Stimulated activated naive CD8-positive, alpha-beta T cell treated with anti-CD3 and anti-CD28 coated beads, Interleukin-15, Interleukin-2, amounts not matched to agents 100 ng/mL and 50 ng/mL, for 24 hours (primary cell): ENCODE results near the gene TASP1.
"Not testable (repeated sequence)": the region's sequence is repeated elsewhere in the genome, so short reads cannot be mapped to it uniquely, and the experiment has no call there.

Source experiments
- H3K27ac Mint-ChIP-seq: one replicate; pipeline ENCODE4 v1.8.0; 2021; ENCODE audit warnings: mild to moderate bottlenecking, mixed read lengths
- H3K27me3 Mint-ChIP-seq: one replicate; pipeline ENCODE4 v1.8.0; 2021; ENCODE audit warnings: mixed read lengths
- H3K36me3 Mint-ChIP-seq: one replicate; pipeline ENCODE4 v1.8.0; 2021; ENCODE audit warnings: low read depth, mixed read lengths
- H3K4me1 Mint-ChIP-seq: one replicate; pipeline ENCODE4 v1.8.0; 2021; ENCODE audit warnings: low read depth, mixed read lengths
- H3K4me3 Mint-ChIP-seq: one replicate; pipeline ENCODE4 v1.8.0; 2021; ENCODE audit warnings: mild to moderate bottlenecking, mixed read lengths
- H3K9me3 Mint-ChIP-seq: one replicate; pipeline ENCODE4 v1.8.0; 2021; ENCODE audit warnings: mixed read lengths

Gene TASP1

GRCh38 chr20:13515796-13516558, 122.8 kb downstream of the TASP1 start:
- Mint-ChIP-seq H3K4me3 (no peak overlapping the region), H3K4me1 (no peaks in the 10 kb centered on the region), H3K36me3 (peaks cover 51% of the 10 kb centered on the region), H3K9me3 (peaks cover 9% of the 10 kb centered on the region), H3K27ac (no peak overlapping the region), H3K27me3 (no peaks in the 10 kb centered on the region)

- Mint-ChIP-seq H3K4me1 (no peaks in the 10 kb centered on the region), H3K9me3 (peaks cover 15% of the 10 kb centered on the region), H3K27ac (no peak overlapping the region), H3K36me3 (peaks cover 54% of the 10 kb centered on the region), H3K4me3 (no peak overlapping the region), H3K27me3 (no peaks in the 10 kb centered on the region)
These were observed 123.4 kb downstream of the TASP1 start for GRCh38 chr20:13515291-13515690.

- Mint-ChIP-seq H3K4me3 (no peak overlapping the region), H3K27ac (no peak overlapping the region), H3K4me1 (no peaks in the 10 kb centered on the region), H3K9me3 (peaks cover 38% of the 10 kb centered on the region), H3K36me3 (peaks cover 72% of the 10 kb centered on the region), H3K27me3 (no peaks in the 10 kb centered on the region)
These were observed 127.8 kb downstream of the TASP1 start for GRCh38 chr20:13510837-13511488.

GRCh38 chr20:13507646-13508045, 131.1 kb downstream of the TASP1 start:
- Mint-ChIP-seq H3K36me3 (peaks cover 74% of the 10 kb centered on the region), H3K4me1 (no peaks in the 10 kb centered on the region), H3K27ac (no peak overlapping the region), H3K27me3 (no peaks in the 10 kb centered on the region), H3K4me3 (no peak overlapping the region), H3K9me3 (peaks cover 49% of the 10 kb centered on the region)

GRCh38 chr20:13501500-13501899, 137.2 kb downstream of the TASP1 start:
- H3K36me3 Mint-ChIP-seq: peaks cover 81% of the 10 kb centered on the region
- H3K27ac Mint-ChIP-seq: no peak overlapping the region
- H3K4me3 Mint-ChIP-seq: no peak overlapping the region
- H3K27me3 Mint-ChIP-seq: no peaks in the 10 kb centered on the region
- H3K9me3 Mint-ChIP-seq: peaks cover 39% of the 10 kb centered on the region
- H3K4me1 Mint-ChIP-seq: no peaks in the 10 kb centered on the region

- Mint-ChIP-seq H3K9me3 (peaks cover 7% of the 10 kb centered on the region), H3K36me3 (peaks cover 30% of the 10 kb centered on the region), H3K27ac (no peak overlapping the region), H3K27me3 (no peaks in the 10 kb centered on the region), H3K4me3 (no peak overlapping the region), H3K4me1 (no peaks in the 10 kb centered on the region)
These were observed 144.7 kb downstream of the TASP1 start for GRCh38 chr20:13494019-13494418.

GRCh38 chr20:13493143-13493542, 145.6 kb downstream of the TASP1 start:
- Mint-ChIP-seq H3K27me3 (no peaks in the 10 kb centered on the region), H3K27ac (no peak overlapping the region), H3K4me1 (no peaks in the 10 kb centered on the region), H3K9me3 (peaks cover 7% of the 10 kb centered on the region), H3K4me3 (no peak overlapping the region), H3K36me3 (peaks cover 22% of the 10 kb centered on the region)

GRCh38 chr20:13492001-13492481, 146.7 kb downstream of the TASP1 start:
- Mint-ChIP-seq H3K27me3 (no peaks in the 10 kb centered on the region), H3K4me3 (no peak overlapping the region), H3K4me1 (no peaks in the 10 kb centered on the region)

GRCh38 chr20:13487202-13487601, 151.5 kb downstream of the TASP1 start:
- Mint-ChIP-seq H3K27ac (no peak overlapping the region), H3K27me3 (no peaks in the 10 kb centered on the region), H3K4me3 (no peak overlapping the region), H3K9me3 (peaks cover 3% of the 10 kb centered on the region), H3K36me3 (peaks cover 22% of the 10 kb centered on the region), H3K4me1 (peaks cover 4% of the 10 kb centered on the region)

More at GRCh38 chr20:13492001-13492481, 146.7 kb downstream of the TASP1 start:
- H3K27ac Mint-ChIP-seq: no peak overlapping the region
- H3K36me3 Mint-ChIP-seq: peaks cover 12% of the 10 kb centered on the region
- H3K9me3 Mint-ChIP-seq: peaks cover 4% of the 10 kb centered on the region

GRCh38 chr20:13486694-13487093, 152.0 kb downstream of the TASP1 start:
- Mint-ChIP-seq H3K27ac (no peak overlapping the region), H3K4me3 (no peak overlapping the region), H3K4me1 (peaks cover 4% of the 10 kb centered on the region), H3K36me3 (peaks cover 24% of the 10 kb centered on the region), H3K27me3 (no peaks in the 10 kb centered on the region), H3K9me3 (peaks cover 6% of the 10 kb centered on the region)

GRCh38 chr20:13485576-13485975, 153.2 kb downstream of the TASP1 start:
- Mint-ChIP-seq H3K4me1 (peaks cover 4% of the 10 kb centered on the region), H3K9me3 (peaks cover 12% of the 10 kb centered on the region), H3K27ac (no peak overlapping the region), H3K27me3 (no peaks in the 10 kb centered on the region), H3K36me3 (peaks cover 33% of the 10 kb centered on the region), H3K4me3 (no peak overlapping the region)

- peaks cover 12% of the 10 kb centered on the region for H3K9me3 Mint-ChIP-seq
- not testable (repeated sequence) for H3K4me3 Mint-ChIP-seq, H3K27me3 Mint-ChIP-seq, H3K4me1 Mint-ChIP-seq, H3K27ac Mint-ChIP-seq
- H3K36me3 Mint-ChIP-seq: peaks cover 38% of the 10 kb centered on the region
These were observed 153.7 kb downstream of the TASP1 start for GRCh38 chr20:13485019-13485418.

GRCh38 chr20:13483472-13483871, 155.3 kb downstream of the TASP1 start:
- not testable (repeated sequence) for H3K27ac Mint-ChIP-seq, H3K27me3 Mint-ChIP-seq, H3K4me1 Mint-ChIP-seq, H3K4me3 Mint-ChIP-seq
- Mint-ChIP-seq H3K9me3 (peaks cover 12% of the 10 kb centered on the region), H3K36me3 (peaks cover 44% of the 10 kb centered on the region)

- Mint-ChIP-seq H3K27me3 (no peaks in the 10 kb centered on the region), H3K4me3 (no peak overlapping the region), H3K4me1 (no peaks in the 10 kb centered on the region), H3K9me3 (peaks cover 12% of the 10 kb centered on the region), H3K27ac (no peak overlapping the region), H3K36me3 (peaks cover 61% of the 10 kb centered on the region)
These were observed 160.4 kb downstream of the TASP1 start for GRCh38 chr20:13478366-13478765.

- peaks cover 49% of the 10 kb centered on the region for H3K36me3 Mint-ChIP-seq
- H3K4me1 Mint-ChIP-seq: no peaks in the 10 kb centered on the region
- H3K27ac Mint-ChIP-seq: no peak overlapping the region
- no peaks in the 10 kb centered on the region for H3K9me3 Mint-ChIP-seq
- H3K27me3 Mint-ChIP-seq: no peaks in the 10 kb centered on the region
- no peak overlapping the region for H3K4me3 Mint-ChIP-seq
These were observed 164.3 kb downstream of the TASP1 start for GRCh38 chr20:13474467-13474866.
